Upper lobe of right lung (tissue), 1 donor: ENCODE measurements around the gene TMEM269. TPM values are rescaled to one million over a fixed set of nuclear protein-coding genes. Genes with fewer than 3 reads are reported as not detected.

Experiments used
- ATAC-seq: fragments of 200-7000 bp; cut with Tn5 transposase; one replicate; pipeline ENCODE4 v1.9.1; 2020; ENCODE audit warnings: mild to moderate bottlenecking, moderate library complexity
- DNase-seq: peaks from one replicate; pipeline ENCODE4 v3.0.0-alpha.2; 2020
- H3K27ac ChIP-seq: fragments of 200-600 bp; one replicate; pipeline ENCODE4 v1.8.0; 2022
- H3K27me3 ChIP-seq: fragments of 200-600 bp; one replicate; pipeline ENCODE4 v1.8.0; 2022; ENCODE audit warnings: mild to moderate bottlenecking
- H3K36me3 ChIP-seq: fragments of 200-600 bp; one replicate; pipeline ENCODE4 v1.8.0; 2022
- H3K4me1 ChIP-seq: fragments of 200-600 bp; one replicate; pipeline ENCODE4 v1.8.0; 2022
- H3K4me3 ChIP-seq: fragments of 200-600 bp; one replicate; pipeline ENCODE4 v1.8.0; 2022; ENCODE audit warnings: mild to moderate bottlenecking
- H3K9me3 ChIP-seq: fragments of 200-600 bp; one replicate; pipeline ENCODE4 v1.8.0; 2022
- CTCF ChIP-seq: fragments of 200-600 bp; IDR thresholded peaks from one replicate; pipeline ENCODE4 v1.8.0; 2022; ENCODE audit warnings: antibody characterized with exemption
- intact Hi-C: fragments of 100-400 bp; cut with DNase I; formaldehyde crosslinking; loops from one replicate; pipeline ENCODE4 v1.11.0; 2022
- total RNA-seq: library from RNA; stranded (reverse); fragmentation: NEBNext Ultra II Directional; extraction: Animal tissue kit (Norgen Biotek cat#: 25700); gene quantifications from one replicate; pipeline ENCODE4 v1.2.1, GENCODE V29; 2021
- donor health status: DM: no; HTN: yes; CAD: no; lungs with severe emphysema.

TMEM269 gene
- total RNA-seq, 1 donor from 2014 or later = not detected

GRCh38 chr1:42745851-42746250 is 38.9 kb upstream of the TMEM269 start:
- DNase-seq = no peak
- intact Hi-C loops = loop anchor here (10.0 kb wide), 1 partner anchor 151 kb away; no protein-coding TSS in a partner anchor

DNA sequence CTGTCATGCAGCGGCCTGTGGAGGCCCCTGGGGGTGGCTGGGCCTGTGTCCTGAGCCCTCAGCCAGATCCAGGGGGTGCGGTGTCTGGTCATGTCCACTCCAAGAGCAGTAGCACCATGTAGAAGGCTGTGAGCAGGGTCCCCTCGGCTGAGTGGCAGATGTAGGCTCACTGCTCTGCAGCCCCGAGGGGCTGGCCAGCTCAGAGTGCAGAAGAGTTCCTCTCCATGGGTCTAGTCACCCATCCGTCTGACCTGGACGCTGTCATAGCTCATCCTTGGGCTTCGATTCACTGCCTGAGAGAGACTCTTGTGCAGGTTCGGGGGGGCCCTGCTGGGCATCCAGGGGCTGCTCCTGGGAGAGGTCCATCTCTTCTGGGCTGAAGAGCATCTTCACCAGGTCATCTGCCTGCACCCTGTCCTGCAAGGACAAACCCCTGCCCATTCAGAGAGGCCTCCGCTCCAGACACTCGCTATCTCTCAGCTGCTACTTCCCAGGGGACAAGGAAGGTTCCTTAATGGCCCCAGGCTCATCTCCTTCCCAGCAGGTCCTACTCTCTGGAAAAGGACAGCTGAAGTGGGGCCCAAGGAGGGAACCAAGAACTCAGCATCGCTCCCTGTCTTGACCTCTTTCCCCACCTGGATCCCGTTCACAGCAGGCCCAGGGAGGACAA is 38.2 kb upstream of the TMEM269 start:
- no peak for ATAC-seq
- H3K36me3 ChIP-seq = peaks cover 35% of the 10 kb centered on the region
- TF ChIP-seq CTCF = no peak

More at GRCh38 chr1:42745851-42746250, 38.9 kb upstream of the TMEM269 start:
- Histone ChIP-seq H3K4me3 (no peak overlapping the region), H3K27me3 (no peaks in the 10 kb centered on the region), H3K27ac (no peak overlapping the region), H3K36me3 (peaks cover 33% of the 10 kb centered on the region), H3K9me3 (no peaks in the 10 kb centered on the region), H3K4me1 (no peaks in the 10 kb centered on the region)
- TF ChIP-seq CTCF = no peak
- no peak for ATAC-seq

DNA sequence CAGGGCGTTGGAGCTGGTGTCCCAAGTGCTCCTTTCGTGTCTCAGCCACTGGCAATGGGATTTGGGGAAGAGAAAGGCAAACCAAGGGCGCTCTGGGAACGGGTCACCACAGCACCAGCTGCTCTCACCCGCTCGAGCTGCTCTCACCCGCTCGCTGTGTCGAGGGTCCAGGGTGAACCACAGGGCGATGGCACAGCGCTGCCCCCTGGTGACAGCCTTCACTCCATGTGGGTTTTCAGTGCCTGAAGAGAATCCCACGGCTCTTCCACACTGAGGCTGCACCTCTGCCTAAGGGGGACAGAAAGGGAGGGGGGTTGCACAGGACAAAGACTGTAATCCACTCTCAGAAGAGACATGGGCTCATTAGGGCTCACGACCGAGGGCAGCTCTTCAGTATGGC is 37.7 kb upstream of the TMEM269 start:
- no peak overlapping the region for H3K27ac ChIP-seq
- no peak overlapping the region for H3K4me3 ChIP-seq
- no peaks in the 10 kb centered on the region for H3K27me3 ChIP-seq
- peak; percentile 64 for ATAC-seq
- TF ChIP-seq CTCF = peak; percentile 55
- no peak for DNase-seq
- H3K4me1 ChIP-seq = no peaks in the 10 kb centered on the region
- peaks cover 40% of the 10 kb centered on the region for H3K36me3 ChIP-seq
- intact Hi-C loops = loop anchor here (10.0 kb wide), 1 partner anchor 152 kb away; no protein-coding TSS in a partner anchor
- H3K9me3 ChIP-seq = no peaks in the 10 kb centered on the region

More for the DNA sequence above, 38.2 kb upstream of the TMEM269 start:
- Histone ChIP-seq H3K27me3 (no peaks in the 10 kb centered on the region), H3K4me1 (no peaks in the 10 kb centered on the region), H3K4me3 (no peak overlapping the region), H3K27ac (no peak overlapping the region), H3K9me3 (no peaks in the 10 kb centered on the region)
- intact Hi-C loops = loop anchor here (10.0 kb wide), 1 partner anchor 152 kb away; no protein-coding TSS in a partner anchor
- no peak for DNase-seq

- TF ChIP-seq CTCF = no peak
- DNase-seq (no peak), ATAC-seq (peak; percentile 3)
- Histone ChIP-seq H3K36me3 (peaks cover 49% of the 10 kb centered on the region), H3K4me1 (no peaks in the 10 kb centered on the region), H3K9me3 (no peaks in the 10 kb centered on the region), H3K4me3 (no peak overlapping the region), H3K27me3 (no peaks in the 10 kb centered on the region), H3K27ac (no peak overlapping the region)
- intact Hi-C loops = loop anchor here (10.0 kb wide), 1 partner anchor 153 kb away; no protein-coding TSS in a partner anchor
Observed at GRCh38 chr1:42748021-42748420, 36.8 kb upstream of the TMEM269 start.

DNA sequence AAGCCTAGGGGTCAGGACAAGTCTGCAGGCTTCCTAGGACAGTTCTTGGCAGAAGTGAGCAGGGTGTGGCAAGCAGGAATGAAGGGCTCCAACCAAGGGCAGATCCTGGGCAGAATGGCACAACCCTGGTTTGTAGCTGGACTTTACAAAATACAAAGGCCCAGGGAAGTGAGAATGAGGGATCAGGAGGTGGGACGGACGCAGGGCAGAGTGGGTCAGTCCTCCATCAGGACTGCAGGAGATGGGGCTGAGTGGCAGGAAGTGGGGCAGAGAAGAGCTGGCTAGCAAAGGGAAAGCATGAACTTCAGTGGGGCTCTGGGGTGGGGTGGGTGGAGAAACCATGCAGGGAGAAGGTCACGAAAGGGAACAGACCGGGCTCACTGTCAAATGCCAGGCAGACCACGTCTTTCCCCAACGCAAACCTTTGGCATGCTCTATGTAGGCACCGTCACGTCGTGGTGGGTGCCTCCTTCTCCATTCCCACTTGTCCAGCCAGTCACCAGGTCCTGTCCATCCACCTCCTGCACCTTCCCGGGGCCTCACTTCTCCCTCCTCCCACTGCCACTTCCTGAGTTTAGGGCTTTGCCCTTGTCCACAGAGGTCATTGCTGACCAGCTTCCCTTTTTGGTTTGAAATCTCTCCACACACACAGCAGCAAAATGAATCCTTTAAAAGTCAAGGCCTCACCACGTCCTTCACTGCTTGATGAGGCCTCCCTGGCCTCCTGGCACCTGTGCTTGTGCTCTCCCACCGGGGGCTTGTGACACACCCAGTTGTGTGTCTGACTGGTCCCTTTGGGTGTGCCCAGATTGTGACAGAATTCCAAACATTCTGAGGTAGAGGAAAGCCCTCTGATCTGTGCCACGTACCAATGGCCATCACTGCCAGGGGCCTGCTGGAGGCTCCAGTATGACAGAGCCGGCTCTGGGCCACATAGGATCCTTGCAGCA is 36.1 kb upstream of the TMEM269 start:
- Histone ChIP-seq H3K27me3 (no peaks in the 10 kb centered on the region), H3K9me3 (no peaks in the 10 kb centered on the region), H3K4me3 (no peak overlapping the region), H3K36me3 (peaks cover 55% of the 10 kb centered on the region), H3K27ac (no peak overlapping the region), H3K4me1 (no peaks in the 10 kb centered on the region)
- intact Hi-C loops = loop anchor here (10.0 kb wide), 1 partner anchor 154 kb away; no protein-coding TSS in a partner anchor
- ATAC-seq (peak; percentile 64), DNase-seq (peak; percentile 25)
- no peak for TF ChIP-seq CTCF
